BE2C (cell line): ENCODE measurements around the gene SUPT6H.

Experiments
- DNase-seq: peaks from one replicate; pipeline ENCODE4 v3.0.0-alpha.2; 2020
- H3K27me3 ChIP-seq: fragments of 250-450 bp; sonication (Bioruptor Pico); 2 replicates; pipeline ENCODE4 v1.5.1; 2020; ENCODE audit warnings: mild to moderate bottlenecking
- H3K36me3 ChIP-seq: fragments of 250-450 bp; sonication (Bioruptor Pico); 2 replicates; pipeline ENCODE4 v1.5.1; 2020; ENCODE audit warnings: mild to moderate bottlenecking
- H3K4me1 ChIP-seq: fragments of 250-450 bp; sonication (Bioruptor Pico); 2 replicates; pipeline ENCODE4 v1.5.1; 2020
- H3K4me3 ChIP-seq: 2 replicates; pipeline ENCODE4 v1.5.1; 2011; ENCODE audit warnings: low read depth, low read length
- H3K9me3 ChIP-seq: fragments of 250-450 bp; sonication (Bioruptor Pico); 2 replicates; pipeline ENCODE4 v1.5.1; 2020
- CTCF ChIP-seq: IDR thresholded peaks from 2 replicates; pipeline ENCODE4 v1.5.1; 2012; ENCODE audit warnings: mild to moderate bottlenecking, low read depth, low read length

SUPT6H gene

GRCh38 chr17:28616281-28616680 lies 45.7 kb upstream of the SUPT6H start:
- H3K4me1 ChIP-seq, result no peaks in the 10 kb centered on the region
- DNase-seq, result no peak
- no peaks in the 10 kb centered on the region for H3K27me3 ChIP-seq
- no peak for TF ChIP-seq CTCF
- H3K4me3 ChIP-seq, result no peak overlapping the region
- no peaks in the 10 kb centered on the region for H3K9me3 ChIP-seq
- peaks cover 20% of the 10 kb centered on the region for H3K36me3 ChIP-seq

DNA sequence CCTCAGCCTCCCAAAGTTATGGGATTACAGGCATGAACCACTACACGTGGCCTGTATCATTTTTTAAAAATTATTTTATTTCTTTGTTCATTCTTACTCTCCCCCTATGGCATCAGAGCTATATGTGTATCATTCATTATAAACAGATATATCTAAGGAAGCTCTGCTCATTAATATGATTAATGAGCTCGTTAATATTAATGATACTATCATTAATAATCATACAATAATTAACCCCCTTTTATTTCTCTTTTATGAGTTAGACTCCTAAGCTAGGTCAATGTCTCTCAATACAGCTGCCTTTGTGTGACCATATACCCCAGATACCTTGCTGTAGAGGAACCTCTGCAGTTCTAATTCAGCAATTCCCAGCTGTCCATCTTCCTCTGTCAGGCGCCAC lies 43.5 kb upstream of the SUPT6H start:
- Histone ChIP-seq H3K4me3 (no peak overlapping the region), H3K4me1 (no peaks in the 10 kb centered on the region), H3K36me3 (peaks cover 28% of the 10 kb centered on the region), H3K27me3 (no peaks in the 10 kb centered on the region), H3K9me3 (no peaks in the 10 kb centered on the region)
- TF ChIP-seq CTCF, result no peak
- DNase-seq, result no peak

DNA sequence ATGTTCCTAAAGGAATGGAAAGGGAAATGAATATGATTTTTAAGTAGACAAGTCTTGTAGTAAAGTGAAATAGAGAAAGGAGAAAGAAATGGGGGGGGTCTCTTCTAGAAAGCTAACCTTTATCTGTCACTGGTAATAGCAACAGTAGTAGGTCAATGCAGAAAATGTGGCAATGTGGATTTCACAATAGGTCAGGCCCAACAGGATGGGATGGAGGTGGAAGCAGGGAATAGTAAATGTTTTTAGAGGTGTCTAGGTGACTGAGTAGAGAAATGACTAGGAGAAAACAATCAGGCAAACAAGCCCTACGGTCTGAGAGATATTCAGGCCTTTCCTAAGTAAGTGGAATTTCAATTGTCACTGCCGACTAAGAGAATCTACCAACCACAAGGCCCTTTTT lies 42.0 kb upstream of the SUPT6H start:
- H3K4me3 ChIP-seq, result no peak overlapping the region
- DNase-seq, result no peak
- no peak for TF ChIP-seq CTCF
- H3K27me3 ChIP-seq, result no peaks in the 10 kb centered on the region
- peaks cover 35% of the 10 kb centered on the region for H3K36me3 ChIP-seq
- no peaks in the 10 kb centered on the region for H3K9me3 ChIP-seq
- H3K4me1 ChIP-seq, result no peaks in the 10 kb centered on the region

- H3K9me3 ChIP-seq, result no peaks in the 10 kb centered on the region
- no peaks in the 10 kb centered on the region for H3K27me3 ChIP-seq
- H3K4me3 ChIP-seq, result no peak overlapping the region
- TF ChIP-seq CTCF, result no peak
- peaks cover 25% of the 10 kb centered on the region; the same call in 1 of the 2 replicates for H3K36me3 ChIP-seq
- H3K4me1 ChIP-seq, result no peaks in the 10 kb centered on the region
- DNase-seq, result no peak
Measured at GRCh38 chr17:28622186-28622585, 39.8 kb upstream of the SUPT6H start.

DNA sequence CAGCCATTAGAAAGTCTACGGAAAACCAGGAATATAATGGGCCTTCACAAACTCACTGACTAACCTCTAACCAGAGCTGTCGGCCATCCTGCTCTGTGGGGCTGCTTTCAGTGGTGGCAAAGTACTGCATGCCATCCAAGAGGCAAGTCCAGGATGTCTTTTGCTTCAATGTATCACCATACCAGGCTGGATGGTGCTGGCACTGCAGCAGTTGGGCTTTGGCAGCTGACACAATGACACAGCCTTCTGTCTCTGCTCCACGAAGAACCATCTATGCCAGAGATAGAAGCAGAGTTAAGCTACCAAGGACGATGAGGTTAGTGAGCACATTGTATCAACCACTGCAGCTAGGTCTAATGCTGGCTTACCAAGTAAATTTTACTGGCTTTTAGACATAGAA lies 38.3 kb upstream of the SUPT6H start:
- H3K9me3 ChIP-seq, result no peaks in the 10 kb centered on the region
- TF ChIP-seq CTCF, result no peak
- no peaks in the 10 kb centered on the region for H3K4me1 ChIP-seq
- H3K27me3 ChIP-seq, result no peaks in the 10 kb centered on the region
- peaks cover 21% of the 10 kb centered on the region for H3K36me3 ChIP-seq
- H3K4me3 ChIP-seq, result no peak overlapping the region
- no peak for DNase-seq

DNA sequence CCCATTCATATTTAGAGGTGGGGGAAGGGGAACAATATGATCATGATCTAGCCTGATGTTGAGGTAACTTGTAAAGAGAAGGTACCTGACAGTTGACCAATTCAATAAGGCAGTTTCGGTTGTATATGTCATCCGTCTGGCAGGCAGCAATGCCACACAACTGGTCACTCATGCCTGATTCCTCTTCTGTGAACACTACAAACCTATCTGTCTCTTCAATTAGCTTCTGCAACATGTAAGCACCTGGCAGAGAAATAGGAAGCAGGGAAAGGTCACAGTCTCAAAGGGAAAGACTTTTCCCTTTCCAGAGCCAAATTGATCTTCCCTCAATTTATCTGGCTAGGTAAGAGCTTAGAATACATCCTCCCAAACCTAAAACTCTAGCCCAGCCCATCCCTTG lies 37.9 kb upstream of the SUPT6H start:
- peaks cover 21% of the 10 kb centered on the region for H3K36me3 ChIP-seq
- TF ChIP-seq CTCF, result no peak
- no peak for DNase-seq

More for the DNA sequence above, 37.9 kb upstream of the SUPT6H start:
- no peak overlapping the region for H3K4me3 ChIP-seq
- H3K4me1 ChIP-seq, result no peaks in the 10 kb centered on the region
- H3K27me3 ChIP-seq, result no peaks in the 10 kb centered on the region
- no peaks in the 10 kb centered on the region for H3K9me3 ChIP-seq
